Measurements from ENCODE around the gene GREM1.

DNA sequence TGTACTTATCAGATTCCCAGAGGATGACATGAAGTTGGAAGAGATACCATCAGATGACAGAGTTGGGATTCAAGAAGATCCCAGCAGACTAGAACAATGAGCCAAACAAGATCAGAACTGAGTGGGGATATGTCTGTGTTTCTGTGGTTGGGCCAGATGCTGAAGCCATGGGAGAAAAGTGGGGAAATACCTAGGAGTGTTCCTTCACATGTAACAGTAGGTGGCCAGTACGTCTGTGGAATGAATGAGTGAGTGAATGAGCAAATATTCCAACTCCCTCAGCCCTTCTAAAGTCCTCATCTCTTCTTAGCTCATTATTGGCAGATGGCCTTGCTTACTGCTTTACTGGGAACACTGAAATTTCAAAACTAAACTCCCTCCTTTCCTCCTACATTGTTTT lies 32.2 kb upstream of the GREM1 start:
- TF ChIP-seq, protein P1, sequence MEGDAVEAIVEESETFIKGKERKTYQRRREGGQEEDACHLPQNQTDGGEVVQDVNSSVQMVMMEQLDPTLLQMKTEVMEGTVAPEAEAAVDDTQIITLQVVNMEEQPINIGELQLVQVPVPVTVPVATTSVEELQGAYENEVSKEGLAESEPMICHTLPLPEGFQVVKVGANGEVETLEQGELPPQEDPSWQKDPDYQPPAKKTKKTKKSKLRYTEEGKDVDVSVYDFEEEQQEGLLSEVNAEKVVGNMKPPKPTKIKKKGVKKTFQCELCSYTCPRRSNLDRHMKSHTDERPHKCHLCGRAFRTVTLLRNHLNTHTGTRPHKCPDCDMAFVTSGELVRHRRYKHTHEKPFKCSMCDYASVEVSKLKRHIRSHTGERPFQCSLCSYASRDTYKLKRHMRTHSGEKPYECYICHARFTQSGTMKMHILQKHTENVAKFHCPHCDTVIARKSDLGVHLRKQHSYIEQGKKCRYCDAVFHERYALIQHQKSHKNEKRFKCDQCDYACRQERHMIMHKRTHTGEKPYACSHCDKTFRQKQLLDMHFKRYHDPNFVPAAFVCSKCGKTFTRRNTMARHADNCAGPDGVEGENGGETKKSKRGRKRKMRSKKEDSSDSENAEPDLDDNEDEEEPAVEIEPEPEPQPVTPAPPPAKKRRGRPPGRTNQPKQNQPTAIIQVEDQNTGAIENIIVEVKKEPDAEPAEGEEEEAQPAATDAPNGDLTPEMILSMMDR (IDR thresholded peaks at IDR 0.05), result no peak
- TF ChIP-seq POLR2A (IDR thresholded peaks at IDR 0.05), result no peak

Data from thyroid gland (tissue), 4 donors.